ENCODE data around the gene HBG2. TPM values are rescaled to one million over a fixed set of nuclear protein-coding genes. Genes with fewer than 3 reads are reported as not detected.

HBG2 gene
- polyA plus RNA-seq, 1 donor from 2014 or later, result not detected

DNA sequence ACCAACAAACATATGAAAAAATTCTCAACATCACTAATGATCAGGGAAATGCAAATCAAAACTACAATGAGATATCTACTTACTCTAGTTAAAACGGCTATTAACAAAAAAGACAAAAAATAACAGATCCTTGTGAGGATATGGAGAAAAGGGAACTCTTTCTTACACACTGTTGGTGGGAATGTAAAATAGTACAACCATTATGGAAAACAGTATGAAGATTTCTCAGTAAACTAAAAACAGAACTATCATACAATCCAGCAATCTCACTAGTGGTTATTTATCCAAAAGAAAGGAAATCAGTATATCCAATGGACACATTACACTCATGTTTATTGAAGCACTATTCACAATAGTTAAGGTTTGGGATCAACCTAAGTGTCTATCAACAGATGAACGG is 11.3 kb upstream of the HBG2 start:
- no peak overlapping the region for H3K9ac ChIP-seq (ENCODE audit: low read length)
- H3K9me3 ChIP-seq (ENCODE audit: low read length), result no peaks in the 10 kb centered on the region
- H3K36me3 ChIP-seq (ENCODE audit: insufficient read depth, low read length), result no peaks in the 10 kb centered on the region
- H4K20me1 ChIP-seq (ENCODE audit: insufficient read depth), result no peaks in the 10 kb centered on the region
- no peak overlapping the region for H3K4me3 ChIP-seq (ENCODE audit: low read length)
- no peaks in the 10 kb centered on the region for H3K9me2 ChIP-seq (ENCODE audit: insufficient read depth, low read length)
- TF ChIP-seq MXI1 (conservative IDR thresholded peaks at IDR 0.05; ENCODE audit: poor library complexity, severe bottlenecking), result no peak
- TF ChIP-seq TAF1 (IDR thresholded peaks at IDR 0.05; ENCODE audit: low read depth), result no peak
- no peak for TF ChIP-seq EZH2 (IDR thresholded peaks at IDR 0.05; ENCODE audit: borderline replicate concordance, insufficient read depth, low read length, poor library complexity, severe bottlenecking)
- no peak for TF ChIP-seq RAD21 (conservative IDR thresholded peaks at IDR 0.05)
- TF ChIP-seq, protein P1, sequence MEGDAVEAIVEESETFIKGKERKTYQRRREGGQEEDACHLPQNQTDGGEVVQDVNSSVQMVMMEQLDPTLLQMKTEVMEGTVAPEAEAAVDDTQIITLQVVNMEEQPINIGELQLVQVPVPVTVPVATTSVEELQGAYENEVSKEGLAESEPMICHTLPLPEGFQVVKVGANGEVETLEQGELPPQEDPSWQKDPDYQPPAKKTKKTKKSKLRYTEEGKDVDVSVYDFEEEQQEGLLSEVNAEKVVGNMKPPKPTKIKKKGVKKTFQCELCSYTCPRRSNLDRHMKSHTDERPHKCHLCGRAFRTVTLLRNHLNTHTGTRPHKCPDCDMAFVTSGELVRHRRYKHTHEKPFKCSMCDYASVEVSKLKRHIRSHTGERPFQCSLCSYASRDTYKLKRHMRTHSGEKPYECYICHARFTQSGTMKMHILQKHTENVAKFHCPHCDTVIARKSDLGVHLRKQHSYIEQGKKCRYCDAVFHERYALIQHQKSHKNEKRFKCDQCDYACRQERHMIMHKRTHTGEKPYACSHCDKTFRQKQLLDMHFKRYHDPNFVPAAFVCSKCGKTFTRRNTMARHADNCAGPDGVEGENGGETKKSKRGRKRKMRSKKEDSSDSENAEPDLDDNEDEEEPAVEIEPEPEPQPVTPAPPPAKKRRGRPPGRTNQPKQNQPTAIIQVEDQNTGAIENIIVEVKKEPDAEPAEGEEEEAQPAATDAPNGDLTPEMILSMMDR (IDR thresholded peaks at IDR 0.05; ENCODE audit: poor library complexity, severe bottlenecking), result no peak
- no peak for TF ChIP-seq SMC3 (conservative IDR thresholded peaks at IDR 0.05; ENCODE audit: poor library complexity)
- TF ChIP-seq POLR2AphosphoS5 (IDR thresholded peaks at IDR 0.05), result no peak
- TF ChIP-seq EP300 (conservative IDR thresholded peaks at IDR 0.05; ENCODE audit: poor library complexity, severe bottlenecking), result no peak
- TF ChIP-seq, protein P2, sequence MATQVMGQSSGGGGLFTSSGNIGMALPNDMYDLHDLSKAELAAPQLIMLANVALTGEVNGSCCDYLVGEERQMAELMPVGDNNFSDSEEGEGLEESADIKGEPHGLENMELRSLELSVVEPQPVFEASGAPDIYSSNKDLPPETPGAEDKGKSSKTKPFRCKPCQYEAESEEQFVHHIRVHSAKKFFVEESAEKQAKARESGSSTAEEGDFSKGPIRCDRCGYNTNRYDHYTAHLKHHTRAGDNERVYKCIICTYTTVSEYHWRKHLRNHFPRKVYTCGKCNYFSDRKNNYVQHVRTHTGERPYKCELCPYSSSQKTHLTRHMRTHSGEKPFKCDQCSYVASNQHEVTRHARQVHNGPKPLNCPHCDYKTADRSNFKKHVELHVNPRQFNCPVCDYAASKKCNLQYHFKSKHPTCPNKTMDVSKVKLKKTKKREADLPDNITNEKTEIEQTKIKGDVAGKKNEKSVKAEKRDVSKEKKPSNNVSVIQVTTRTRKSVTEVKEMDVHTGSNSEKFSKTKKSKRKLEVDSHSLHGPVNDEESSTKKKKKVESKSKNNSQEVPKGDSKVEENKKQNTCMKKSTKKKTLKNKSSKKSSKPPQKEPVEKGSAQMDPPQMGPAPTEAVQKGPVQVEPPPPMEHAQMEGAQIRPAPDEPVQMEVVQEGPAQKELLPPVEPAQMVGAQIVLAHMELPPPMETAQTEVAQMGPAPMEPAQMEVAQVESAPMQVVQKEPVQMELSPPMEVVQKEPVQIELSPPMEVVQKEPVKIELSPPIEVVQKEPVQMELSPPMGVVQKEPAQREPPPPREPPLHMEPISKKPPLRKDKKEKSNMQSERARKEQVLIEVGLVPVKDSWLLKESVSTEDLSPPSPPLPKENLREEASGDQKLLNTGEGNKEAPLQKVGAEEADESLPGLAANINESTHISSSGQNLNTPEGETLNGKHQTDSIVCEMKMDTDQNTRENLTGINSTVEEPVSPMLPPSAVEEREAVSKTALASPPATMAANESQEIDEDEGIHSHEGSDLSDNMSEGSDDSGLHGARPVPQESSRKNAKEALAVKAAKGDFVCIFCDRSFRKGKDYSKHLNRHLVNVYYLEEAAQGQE (IDR thresholded peaks at IDR 0.05; ENCODE audit: borderline replicate concordance), result no peak
- H3F3A ChIP-seq (ENCODE audit: insufficient read depth, low read length, poor library complexity, severe bottlenecking), result no peaks in the 10 kb centered on the region
- H3K79me2 ChIP-seq (replicated peaks; ENCODE audit: insufficient read depth, low read length), result no peaks in the 10 kb centered on the region
- H3K4me2 ChIP-seq (ENCODE audit: low read length), result no peak overlapping the region
- H2AFZ ChIP-seq (ENCODE audit: low read depth, low read length), result no peak overlapping the region
- no peaks in the 10 kb centered on the region for H3K27me3 ChIP-seq (ENCODE audit: insufficient read depth, low read depth, low read length)
- no peak overlapping the region for H3K27ac ChIP-seq (ENCODE audit: low read length)

DNA sequence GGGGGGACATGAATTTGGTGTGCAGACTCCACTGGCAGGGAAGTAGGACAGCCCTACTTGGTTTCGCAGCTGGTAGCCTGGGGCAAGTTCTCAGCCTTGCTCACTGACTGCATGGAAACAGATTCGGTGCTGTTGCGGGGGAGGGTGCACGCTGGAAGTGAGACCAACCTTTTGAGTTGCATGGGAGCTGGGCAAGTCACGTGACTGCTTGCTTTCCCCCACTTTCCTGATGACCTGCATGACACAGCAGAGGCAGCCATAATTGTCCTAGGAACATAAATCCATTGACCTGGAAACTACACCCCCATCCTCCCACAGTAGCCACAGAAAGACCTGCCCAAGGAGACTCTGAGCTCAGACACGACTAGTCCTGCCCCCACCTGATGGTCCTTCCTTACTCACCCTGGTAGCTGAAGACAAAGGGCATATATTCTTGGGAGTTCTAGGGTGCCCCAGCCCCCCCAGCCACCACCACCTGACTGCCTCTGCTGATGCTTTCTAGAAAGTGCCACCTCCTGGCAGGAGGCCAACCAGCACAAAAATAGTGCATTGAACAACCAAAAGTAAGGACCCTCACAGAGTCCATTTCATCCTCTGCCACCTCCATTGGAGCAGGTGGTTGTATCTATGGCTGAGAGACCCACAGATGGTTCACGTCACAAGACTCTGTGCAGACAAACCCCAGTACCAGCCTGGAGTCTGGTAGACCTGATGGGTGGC is 4.1 kb upstream of the HBG2 start:
- Histone ChIP-seq H3K9ac (ENCODE audit: low read length) (no peak overlapping the region), H3K9me3 (ENCODE audit: low read length) (no peaks in the 10 kb centered on the region), H3K4me3 (ENCODE audit: low read length) (no peak overlapping the region), H3K36me3 (ENCODE audit: insufficient read depth, low read length) (no peaks in the 10 kb centered on the region), H3K27me3 (ENCODE audit: insufficient read depth, low read depth, low read length) (no peaks in the 10 kb centered on the region), H3F3A (ENCODE audit: insufficient read depth, low read length, poor library complexity, severe bottlenecking) (no peaks in the 10 kb centered on the region), H3K4me2 (ENCODE audit: low read length) (no peak overlapping the region), H3K27ac (ENCODE audit: low read length) (no peak overlapping the region), H4K20me1 (ENCODE audit: insufficient read depth) (no peaks in the 10 kb centered on the region), H3K9me2 (ENCODE audit: insufficient read depth, low read length) (no peaks in the 10 kb centered on the region), H3K79me2 (replicated peaks; ENCODE audit: insufficient read depth, low read length) (no peaks in the 10 kb centered on the region), H2AFZ (ENCODE audit: low read depth, low read length) (no peak overlapping the region)
- no peak for TF ChIP-seq EZH2 (IDR thresholded peaks at IDR 0.05; ENCODE audit: borderline replicate concordance, insufficient read depth, low read length, poor library complexity, severe bottlenecking)
- TF ChIP-seq POLR2AphosphoS5 (IDR thresholded peaks at IDR 0.05), result no peak
- no peak for TF ChIP-seq SMC3 (conservative IDR thresholded peaks at IDR 0.05; ENCODE audit: poor library complexity)
- TF ChIP-seq, protein P1 (IDR thresholded peaks at IDR 0.05; ENCODE audit: poor library complexity, severe bottlenecking), result no peak
- no peak for TF ChIP-seq MXI1 (conservative IDR thresholded peaks at IDR 0.05; ENCODE audit: poor library complexity, severe bottlenecking)
- TF ChIP-seq, protein P2 (IDR thresholded peaks at IDR 0.05; ENCODE audit: borderline replicate concordance), result no peak
